ENCODE results near the gene YWHAE.

- TF ChIP-seq IRF2 (CRISPR knock-in tag; IDR thresholded peaks at IDR 0.05; ENCODE audit: borderline replicate concordance, low read depth) (no peak), CTCF (IDR thresholded peaks at IDR 0.05) (no peak), FOXJ3 (CRISPR knock-in tag; IDR thresholded peaks at IDR 0.05; ENCODE audit: borderline replicate concordance) (no peak), NFE2L1 (CRISPR knock-in tag; IDR thresholded peaks at IDR 0.05) (no peak)
Observed at GRCh38 chr17:1325766-1326165, 74.3 kb downstream of the YWHAE start.

Data from WTC11 (cell line).